DOHH2 (cell line): ENCODE results near the gene AATF.

Source experiments
- CTCF ChIP-seq: fragments of 200-600 bp; sonication (generic); IDR thresholded peaks from one replicate; pipeline ENCODE4 v1.5.1; 2014; ENCODE audit warnings: antibody characterized with exemption, mild to moderate bottlenecking, low read depth, low read length; ENCODE audit not compliant: poor library complexity, severe bottlenecking
- EZH2phosphoT487 ChIP-seq: fragments of 200-600 bp; sonication (generic); IDR thresholded peaks from 2 replicates; pipeline ENCODE4 v1.6.1; 2017; ENCODE audit warnings: borderline replicate concordance, mild to moderate bottlenecking, antibody characterized with exemption, low read length, moderate library complexity, mixed read lengths

GRCh38 chr17:36993227-36993626, 44.5 kb downstream of the AATF start:
- TF ChIP-seq EZH2phosphoT487 (no peak), CTCF (no peak)
